Activated T-helper 1 cell treated with anti-CD3 and anti-CD28 coated beads, Interleukin-2, amount 50 U/mL, for 16 hours (primary cell): ENCODE data around the gene LSM2.
"Not testable (repeated sequence)": the region's sequence is repeated elsewhere in the genome, so short reads cannot be mapped to it uniquely, and the experiment has no call there.

Experiments used
- DNase-seq, 2 donors: peaks; one replicate each; pipeline ENCODE4 v3.0.0-alpha.2; 2020; ENCODE audit warnings: low read depth in 1 of 2, low spot score in 1 of 2

Gene LSM2

DNA sequence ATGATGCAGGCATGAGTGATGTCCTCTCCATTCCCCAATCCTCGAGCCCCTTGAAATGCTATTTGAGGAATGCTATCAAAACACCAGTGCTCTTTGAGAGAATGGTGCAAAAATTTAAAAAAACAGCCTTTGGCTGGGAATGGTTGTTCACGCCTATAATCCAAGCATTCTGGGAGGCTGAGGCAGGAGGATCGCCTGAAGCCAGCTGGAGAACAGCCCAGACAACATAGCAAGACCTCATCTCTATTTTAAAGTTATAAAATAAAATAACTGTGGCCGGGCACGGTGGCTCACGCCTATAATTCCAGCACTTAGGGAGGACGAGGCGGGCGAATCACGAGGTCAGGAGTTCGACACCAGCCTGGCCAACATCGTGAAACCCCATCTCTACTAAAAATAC lies 7.0 kb downstream of the LSM2 start:
- no peak for DNase-seq

DNA sequence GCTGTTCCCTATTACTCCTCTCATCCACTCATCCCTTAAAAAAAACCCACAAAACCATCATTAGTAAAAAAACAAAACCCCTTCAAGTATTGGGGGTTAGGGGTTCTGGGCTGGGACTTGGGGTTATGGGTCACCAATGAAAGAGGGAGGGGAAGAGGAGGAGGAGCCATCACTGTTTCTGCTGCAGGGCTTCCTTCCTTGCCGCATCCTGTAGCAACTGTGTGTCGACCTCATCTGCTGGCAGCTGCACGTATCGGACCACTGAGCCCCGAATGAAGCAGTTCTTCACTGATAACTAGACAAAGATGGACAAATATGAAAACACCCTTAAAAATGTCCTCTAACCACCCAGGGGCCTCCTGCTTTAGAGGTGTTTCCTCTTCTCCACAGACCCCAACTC lies 9.2 kb downstream of the LSM2 start:
- no peak for DNase-seq

DNA sequence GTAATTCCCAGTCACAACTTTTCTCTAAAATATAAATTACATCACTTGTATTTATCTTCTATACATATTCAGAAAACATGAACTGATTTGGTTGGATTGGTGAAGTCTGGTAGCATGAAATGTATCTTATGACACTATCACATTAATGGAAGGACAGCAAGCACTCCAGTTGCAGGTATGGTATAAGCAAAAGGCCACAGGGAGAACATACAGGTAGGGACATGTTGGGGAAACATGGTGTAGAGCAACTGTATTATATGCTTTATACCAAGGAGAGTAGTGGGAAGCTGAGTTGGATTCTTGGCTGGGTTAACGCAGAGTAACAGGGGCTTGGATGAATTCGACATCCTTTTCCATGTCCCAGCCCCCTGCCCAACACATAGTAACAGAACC lies 9.8 kb downstream of the LSM2 start:
- no peak for DNase-seq

DNA sequence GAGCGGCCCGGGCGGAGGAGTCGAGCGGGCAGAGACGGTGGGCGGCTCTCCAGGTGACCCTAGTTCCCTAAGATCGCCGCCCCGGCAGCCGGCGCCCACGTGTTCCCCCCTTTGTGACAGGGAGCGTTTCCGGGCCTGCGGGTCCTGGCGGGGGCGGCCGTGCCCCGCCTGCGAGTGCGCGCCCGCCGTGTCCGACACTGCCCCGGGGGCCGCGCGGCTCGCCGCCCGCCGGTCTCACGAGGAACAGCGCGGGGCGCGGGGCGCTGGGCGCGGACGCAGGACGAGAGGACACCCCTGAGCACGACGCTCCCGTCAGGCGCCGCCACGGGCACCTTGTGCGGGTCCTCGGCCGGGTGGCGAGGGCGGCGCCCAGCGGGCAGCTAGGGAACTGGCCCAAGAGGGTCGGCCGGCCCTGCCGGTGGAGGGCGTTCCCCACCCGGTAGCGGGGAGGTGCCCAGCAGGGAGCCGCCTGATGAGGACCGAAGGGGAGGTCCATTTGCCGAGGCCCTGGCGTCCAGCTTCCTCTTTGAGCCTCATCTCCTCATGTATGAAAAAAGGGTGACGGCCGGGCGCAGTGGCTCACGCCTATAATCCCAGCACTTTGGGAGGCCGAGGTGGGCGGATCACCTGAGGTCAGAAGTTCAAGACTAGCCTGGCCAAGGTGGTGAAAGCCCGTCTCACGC lies 11.0 kb downstream of the LSM2 start, which contains the start of gene VARS1:
VARS1 (minus strand) TSS at position 137 of the 683 bp plus-strand sequence. CDS start 535 bp downstream, outside the sequence.
- peak; percentile 64 to 76 for DNase-seq

DNA sequence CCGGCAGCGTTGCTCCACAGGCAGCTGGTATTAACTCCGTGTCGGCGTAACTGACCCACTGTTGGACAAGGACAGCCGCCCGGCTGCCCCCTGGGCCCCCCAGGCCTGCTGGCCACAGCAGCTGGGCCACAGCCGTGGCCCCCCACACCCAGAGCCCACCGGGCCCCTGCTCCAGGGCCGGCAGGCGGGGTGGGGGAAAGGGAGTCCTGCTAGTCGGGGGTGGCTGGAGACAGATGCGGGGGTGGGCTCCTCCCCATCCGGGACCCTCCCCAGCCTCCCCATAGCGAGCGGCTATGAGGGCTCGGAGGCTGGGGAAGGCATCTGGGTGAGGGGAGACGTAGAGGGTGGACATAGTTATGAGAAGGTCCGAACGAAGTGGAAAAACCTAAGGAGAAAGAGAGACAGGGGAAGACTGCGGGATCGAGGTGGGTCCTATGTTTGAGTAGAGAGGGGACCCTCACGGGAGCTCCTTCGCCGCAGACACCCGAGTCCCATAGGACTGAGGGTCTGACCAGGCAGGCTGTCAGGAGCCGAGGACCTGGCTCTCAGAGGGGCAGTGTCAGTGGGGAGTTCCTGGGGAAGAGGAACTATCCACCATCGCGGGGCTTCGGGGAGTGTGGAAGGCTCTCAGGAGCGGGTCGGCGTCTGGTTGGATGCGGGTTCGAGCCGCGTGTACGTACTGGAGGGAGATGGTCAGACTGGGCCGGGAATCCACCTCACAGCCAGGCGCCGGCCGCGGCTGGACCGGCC lies 11.7 kb downstream of the LSM2 start:
- no peak for DNase-seq

DNA sequence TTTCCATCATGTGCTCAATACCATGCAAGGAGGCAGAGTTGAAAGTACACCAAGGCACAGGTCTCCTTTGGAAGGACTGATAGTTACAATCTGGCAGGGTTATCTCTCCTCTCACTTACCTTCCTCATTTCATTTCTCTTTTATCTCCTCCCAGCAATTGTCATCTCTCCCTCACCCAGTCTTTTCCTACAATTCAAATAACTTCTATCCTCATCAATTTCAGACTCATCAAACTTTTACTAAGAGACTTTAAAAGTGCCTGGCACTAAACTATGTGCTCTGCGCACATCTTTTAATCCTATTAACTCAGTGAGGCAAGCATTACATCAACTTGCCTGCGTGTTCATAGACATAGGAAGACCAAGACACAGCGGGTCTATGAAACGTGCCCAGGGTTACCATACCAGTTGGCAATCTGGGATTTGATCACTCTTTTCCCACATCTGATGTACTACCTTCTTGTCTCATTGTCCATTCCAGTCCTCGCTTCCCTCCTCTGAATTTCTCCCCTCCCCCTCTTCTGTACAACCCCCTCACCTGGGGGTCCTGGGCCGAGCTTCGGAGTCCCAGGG lies 12.4 kb downstream of the LSM2 start:
- no peak for DNase-seq

DNA sequence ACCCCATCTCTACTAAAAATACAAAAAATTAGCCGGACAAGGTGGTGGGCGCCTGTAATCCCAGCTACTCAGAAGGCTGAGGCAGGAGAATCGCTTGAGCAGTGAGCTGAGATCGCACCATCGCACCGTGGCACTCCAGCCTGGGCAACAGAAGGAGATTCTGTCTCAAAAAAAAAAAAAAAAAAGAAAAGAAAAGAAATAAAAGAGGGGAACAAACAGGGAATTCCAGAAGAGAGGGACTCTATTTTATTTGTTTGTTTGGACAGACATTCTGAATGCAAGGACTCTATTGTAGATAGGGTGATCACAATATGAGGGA lies 12.9 kb downstream of the LSM2 start:
- DNase-seq = not testable (repeated sequence)

DNA sequence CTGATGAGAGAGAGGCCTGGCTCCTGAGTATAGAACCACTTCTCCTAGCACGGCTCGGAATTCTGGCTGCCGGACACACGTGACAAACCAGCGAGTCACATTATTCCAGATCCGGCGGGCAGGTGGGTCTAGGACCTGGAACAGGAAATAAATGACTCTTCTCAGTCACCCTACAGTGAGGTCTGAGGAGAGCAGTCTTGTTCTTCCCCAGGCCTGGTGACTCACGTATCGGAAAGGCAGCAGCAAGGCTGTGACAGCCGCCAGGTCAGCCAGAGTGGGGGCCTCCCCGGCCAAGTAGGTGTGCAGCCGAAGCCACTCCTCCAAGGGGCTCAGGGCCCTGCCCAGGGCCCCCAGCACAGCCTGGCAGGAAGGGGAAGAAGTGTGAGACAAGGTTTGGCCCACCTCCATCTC lies 14.0 kb downstream of the LSM2 start:
- no peak for DNase-seq

DNA sequence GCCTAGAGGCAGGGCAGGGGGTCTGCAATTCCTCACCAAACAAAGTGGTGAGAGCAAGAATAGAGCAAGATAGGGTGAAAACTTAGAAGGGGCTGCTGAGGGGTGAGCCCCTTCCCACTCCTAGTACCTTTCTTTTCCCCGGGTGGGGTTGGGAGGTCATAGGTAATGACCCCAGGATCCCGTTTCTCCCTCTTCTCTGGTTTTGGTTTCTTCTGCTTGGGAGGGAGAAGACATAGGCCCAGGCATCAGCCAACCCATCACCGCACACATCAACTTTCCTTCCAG lies 14.7 kb downstream of the LSM2 start:
- DNase-seq = no peak

DNA sequence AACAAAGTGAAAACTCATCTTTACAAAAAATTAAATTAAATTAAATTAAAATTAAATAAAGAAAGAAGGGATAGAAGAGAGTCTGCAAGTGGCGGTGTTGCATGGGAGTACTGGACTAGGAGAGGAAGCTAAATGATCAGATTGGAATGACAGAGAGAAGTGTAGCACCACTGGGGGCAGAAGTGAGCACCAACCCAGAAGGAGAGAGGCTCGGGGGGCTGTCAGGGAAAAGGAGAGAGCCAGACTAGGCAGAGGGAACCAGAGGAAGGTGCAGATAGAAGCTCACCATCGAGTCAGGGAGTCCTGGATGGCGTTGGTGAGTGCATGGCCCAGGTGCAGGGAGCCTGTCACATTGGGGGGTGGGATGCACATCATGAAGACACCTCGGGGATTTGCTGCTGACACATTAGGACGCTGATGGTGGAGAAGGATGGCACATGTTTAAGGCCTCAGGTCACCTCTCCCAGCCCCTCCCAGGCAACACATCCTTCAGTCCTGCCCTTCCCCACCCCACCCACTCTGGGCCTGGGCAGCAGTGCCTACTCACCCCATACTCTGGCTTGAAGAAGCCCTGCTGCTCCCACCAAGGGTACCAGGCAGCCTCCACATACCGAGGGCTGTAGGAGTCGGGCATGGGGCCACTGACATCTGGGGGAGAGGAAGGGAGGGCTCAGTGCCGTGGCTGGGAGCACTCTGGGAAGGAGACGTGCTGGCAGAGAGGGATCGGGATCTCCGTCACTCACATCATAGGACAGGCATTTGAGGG lies 15.3 kb downstream of the LSM2 start:
- DNase-seq = no peak

DNA sequence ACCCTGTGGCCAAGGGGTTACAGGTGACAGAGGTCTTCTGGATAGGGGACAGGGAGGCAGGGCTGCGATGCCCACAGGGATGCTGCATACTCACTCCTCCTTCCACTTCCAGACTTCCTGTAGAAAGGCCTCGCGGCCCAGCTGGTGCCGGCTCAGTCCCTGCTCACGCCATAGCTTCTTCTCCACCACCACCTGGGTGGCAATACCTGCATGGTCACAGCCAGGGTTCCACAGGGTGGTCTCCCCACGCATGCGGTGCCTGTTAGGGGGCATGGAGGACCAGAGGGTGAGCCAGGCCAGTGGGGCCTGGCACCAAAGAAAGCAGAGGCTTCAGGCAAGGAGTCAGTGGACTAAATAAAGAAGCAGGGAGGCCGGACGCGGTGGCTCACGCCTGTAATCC lies 21.3 kb downstream of the LSM2 start:
- no peak for DNase-seq

DNA sequence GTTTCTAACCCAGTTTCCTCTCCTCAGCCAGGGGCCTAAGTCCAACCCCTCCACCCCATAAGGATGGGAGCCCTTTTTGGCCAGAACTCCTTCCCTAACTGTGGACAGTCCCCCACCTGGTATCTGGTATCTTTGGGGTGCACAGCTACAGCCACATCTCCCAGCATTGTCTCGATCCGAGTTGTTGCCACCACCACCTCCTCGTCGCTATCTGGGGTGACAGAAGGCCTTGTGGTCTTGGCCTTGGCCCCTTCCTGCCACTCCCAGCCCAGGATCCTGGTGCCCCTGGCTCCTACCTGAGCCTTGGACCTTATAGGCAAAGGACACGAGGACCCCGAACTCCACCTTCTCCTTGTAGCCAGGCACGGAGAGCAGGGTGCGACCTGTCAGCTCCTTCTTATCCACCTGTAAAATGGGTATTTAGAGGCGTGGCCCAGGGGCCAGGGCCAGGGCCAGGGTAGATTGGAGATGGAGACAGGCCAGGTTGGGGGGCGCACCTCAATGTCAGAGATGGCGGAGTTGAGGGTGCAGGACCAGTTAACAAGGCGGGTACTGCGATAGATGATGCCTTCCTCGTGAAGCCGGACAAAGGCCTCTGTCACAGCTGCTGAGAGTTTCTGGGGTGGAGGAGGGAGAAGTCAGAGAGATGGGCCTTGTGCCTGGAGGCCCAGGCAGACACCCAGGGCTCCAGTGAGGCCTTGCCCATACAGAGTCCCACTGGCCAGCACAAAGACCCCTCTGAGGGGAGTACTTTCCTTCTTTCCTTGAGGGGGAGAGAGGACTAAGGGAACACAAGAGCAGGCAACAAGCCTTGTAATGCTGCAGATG lies 22.5 kb downstream of the LSM2 start:
- no peak for DNase-seq

DNA sequence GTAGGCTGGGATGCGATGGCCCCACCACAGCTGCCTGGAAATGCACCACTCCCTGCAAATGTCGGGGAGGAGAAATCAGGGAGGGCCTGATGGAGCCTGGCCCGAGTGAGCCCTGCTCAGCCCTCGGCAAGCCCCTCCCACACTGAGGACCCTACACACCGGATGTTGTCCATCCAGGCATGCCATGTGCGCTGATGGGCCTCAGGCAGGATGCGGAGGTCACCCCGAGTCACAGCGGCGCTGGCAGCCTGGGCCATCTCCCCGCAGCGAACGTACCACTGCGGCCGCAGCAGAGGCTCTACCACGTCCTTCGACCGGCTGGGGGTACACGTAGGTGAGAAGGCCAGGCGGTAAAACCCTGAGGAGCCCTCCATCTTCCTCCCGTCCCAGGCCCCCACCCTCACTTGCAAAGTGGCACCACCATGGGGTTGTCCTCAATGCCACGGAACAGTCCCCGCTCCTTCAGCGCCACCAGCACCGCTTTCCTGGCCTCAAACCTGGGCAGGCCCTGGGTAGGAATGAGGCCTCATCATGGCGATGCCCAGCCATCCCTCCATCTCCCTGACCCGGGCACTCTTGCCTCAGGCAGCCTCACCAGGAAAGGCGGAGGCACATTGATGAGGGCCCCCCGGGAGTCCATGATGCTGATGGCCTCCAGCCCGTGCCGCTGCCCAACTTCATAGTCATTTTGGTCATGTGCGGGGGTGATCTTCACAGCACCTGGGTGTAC lies 24.5 kb downstream of the LSM2 start:
- DNase-seq = no peak

DNA sequence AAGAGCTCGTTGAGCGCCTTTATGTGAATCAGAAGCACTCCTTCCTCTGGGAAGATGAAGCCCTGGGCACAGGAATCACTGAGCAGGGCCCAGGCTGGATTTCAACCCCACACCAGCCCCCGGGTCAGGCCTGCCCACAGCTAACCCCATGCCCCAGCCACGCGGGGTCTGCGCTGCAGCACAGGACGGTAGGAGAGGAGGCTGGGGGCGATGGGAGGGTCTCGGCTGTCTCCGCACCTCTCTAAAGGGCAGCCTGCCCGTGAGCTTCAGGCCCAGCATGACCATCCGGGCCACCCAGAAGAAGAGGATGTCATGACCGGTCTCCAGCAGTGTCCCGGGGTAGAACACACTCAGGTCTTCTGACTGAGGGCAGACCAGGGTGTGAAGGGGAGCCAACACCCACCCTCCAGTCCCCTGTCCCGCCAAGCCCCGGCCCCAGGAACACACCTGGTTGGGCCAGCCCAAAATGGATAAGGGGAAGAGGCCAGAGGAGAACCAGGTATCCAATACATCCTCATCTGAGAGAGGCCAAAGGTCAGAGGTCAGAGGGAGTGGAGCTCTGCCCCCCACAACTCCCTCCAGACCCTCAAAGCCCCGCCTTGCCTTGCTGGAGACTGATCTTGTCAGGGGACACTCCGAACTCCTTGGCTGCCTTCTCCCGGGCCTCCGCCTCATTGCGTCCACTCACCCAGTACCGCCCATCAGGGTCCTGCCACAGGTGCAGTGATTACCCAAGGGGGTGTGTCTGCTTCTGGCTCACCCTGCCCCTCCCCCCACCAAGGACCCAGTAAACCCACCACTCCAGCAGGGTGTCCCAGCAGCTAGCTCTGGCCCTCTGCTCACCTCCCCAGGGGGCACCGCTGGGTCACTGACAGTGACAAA lies 25.3 kb downstream of the LSM2 start:
- no peak for DNase-seq

DNA sequence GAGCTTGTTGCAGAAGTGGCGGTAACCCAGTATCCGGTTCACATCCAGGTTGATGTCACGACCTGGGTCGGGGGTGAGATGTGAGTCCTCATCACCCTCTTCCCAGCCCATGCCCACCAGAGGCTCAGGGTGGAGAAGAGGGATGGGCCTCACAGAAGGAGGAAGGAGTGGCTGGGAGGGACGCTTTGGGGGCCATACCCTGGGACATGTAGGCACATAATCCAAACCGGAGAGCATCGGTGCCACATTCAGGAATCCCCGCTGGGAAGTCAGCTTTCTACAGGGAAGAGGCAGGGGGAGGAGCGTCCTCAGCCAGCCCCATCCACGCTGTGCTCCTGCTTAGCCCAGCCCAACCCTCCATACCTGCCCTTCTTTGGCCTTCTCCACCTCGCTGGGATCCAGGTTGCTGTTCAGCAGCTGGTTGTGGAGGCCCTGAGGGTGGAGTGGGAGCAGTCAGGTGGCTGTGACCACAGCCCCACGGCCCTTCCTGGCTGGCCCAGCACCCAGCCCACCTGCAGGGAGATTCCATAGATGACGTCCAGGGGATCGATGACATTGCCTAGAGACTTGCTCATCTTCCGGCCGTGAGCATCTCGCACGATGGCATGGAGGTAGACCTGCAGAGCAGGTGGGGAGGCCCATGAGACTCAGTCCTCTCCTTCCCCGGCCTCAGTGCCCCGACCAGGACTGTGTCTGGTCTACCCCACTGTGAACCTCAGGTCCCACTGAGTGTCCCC lies 26.1 kb downstream of the LSM2 start:
- DNase-seq = no peak

DNA sequence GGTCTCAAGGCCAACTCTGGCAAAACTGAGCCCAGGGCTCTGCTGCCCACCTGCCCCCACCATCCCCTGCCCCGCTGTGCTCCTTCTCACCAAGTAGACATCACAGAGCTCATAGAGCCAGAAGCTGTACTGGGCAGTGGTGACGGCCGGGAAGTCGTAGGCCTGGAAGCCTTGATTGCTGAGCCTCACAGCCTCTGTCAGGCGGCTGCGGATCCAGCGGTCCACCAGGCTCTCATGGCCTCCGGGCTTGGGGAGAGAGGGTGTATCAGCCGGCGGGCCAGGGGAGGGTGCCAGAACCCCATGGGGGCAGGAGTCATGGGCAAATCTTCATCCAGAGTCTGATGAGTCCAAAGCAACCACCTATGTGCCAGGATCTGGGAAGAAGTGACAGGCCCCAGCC lies 26.9 kb downstream of the LSM2 start:
- no peak for DNase-seq

DNA sequence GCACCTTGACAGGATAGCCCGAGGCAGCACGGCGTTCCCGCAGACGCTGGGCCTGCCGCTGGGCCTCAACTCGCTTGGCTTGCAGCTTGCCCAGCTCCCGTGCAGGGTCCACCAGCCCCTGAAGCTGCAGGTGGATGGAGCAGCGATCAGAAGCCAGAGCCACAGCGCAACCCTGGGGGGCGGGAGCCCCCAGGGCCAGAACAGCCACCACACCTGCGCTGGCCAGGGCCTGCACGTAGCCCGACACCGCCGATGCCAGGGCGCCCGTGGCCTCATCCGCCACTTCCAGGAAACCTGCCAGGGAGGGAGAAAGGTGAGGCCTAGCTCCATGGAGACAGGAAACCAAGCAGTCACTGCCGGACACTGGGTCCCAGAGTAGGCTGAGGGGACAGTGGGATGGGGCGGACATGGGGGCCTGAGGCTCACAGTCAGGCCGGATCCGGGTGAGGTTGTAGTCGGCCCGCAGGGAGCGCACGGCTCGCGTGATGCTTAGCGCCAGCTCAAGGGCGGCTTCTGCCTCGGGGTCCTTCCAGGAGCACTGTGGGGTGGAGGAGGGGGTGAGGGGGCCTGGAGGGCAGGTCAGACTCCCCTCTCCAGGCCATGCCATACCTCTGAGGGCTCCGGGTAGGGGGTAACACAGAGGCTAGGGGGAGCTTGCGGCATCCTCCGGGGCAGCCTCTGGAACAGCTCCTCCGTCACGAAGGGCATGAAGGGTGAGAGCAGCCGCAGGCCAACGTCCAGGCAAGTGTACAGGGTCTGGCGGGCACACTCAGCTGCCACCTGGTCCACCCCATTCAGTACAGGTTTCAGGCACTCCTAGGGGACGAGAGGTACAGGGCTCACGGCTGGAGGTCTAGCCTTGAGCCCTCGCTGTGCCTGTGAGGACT lies 27.5 kb downstream of the LSM2 start:
- DNase-seq = no peak

DNA sequence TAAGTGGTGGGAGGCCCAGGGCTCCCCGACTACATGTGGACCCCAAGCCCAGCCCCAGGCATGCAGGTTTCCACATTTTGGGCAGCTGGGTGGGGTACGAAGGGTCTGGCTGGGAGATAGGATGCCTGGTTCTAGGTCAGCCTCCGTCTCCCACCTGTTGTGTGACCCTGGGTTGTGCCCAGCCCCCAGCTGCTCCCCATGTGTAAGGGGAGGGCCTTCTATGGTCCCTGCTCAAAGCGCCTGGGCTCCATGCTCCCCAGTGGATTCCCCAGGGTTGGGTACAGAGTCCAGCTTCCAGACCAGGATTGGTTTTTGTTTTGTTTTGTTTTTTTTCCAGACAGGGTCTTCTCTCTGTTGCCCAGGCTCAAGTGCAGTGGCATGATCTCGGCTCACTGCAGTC lies 28.6 kb downstream of the LSM2 start:
- no peak for DNase-seq
